Activated B cell treated with CpG ODN at 0.5 μM for 24 hours (primary cell): ENCODE measurements around the gene TMEM120B. TPM values are rescaled to one million over a fixed set of nuclear protein-coding genes. Genes with fewer than 3 reads are reported as not detected.

ENCODE experiments used
- ATAC-seq: fragments of 200-7000 bp; cut with Tn5 transposase; one replicate; pipeline ENCODE4 v1.10.0; 2021; ENCODE audit warnings: low read depth, mild to moderate bottlenecking, moderate library complexity
- CTCF ChIA-PET: fragments of 350-600 bp; sonication (Branson Sonifier 250); formaldehyde crosslinking; loops from one replicate; lab custom pipeline; 2021; ENCODE audit warnings: antibody characterized with exemption; lab: Charles Lee
- POLR2A ChIA-PET: fragments of 350-600 bp; sonication (Branson Sonifier 250); formaldehyde crosslinking; loops from one replicate; lab custom pipeline; 2021; ENCODE audit warnings: antibody characterized with exemption; lab: Charles Lee
- DNase-seq: peaks from one replicate; pipeline ENCODE4 v3.0.0; 2022
- H3K27ac Mint-ChIP-seq: one replicate; pipeline ENCODE4 v1.8.0; 2020; ENCODE audit warnings: mixed read lengths
- H3K27me3 Mint-ChIP-seq: one replicate; pipeline ENCODE4 v1.8.0; 2021; ENCODE audit warnings: mixed read lengths
- H3K36me3 Mint-ChIP-seq: one replicate; pipeline ENCODE4 v1.8.0; 2021; ENCODE audit warnings: low read depth, mixed read lengths
- H3K4me1 Mint-ChIP-seq: one replicate; pipeline ENCODE4 v1.8.0; 2021; ENCODE audit warnings: mixed read lengths
- H3K4me3 Mint-ChIP-seq: one replicate; pipeline ENCODE4 v1.8.0; 2020; ENCODE audit warnings: mild to moderate bottlenecking, mixed read lengths
- H3K9me3 Mint-ChIP-seq: one replicate; pipeline ENCODE4 v1.8.0; 2020; ENCODE audit warnings: mixed read lengths
- CTCF ChIP-seq: fragments of 200-600 bp; IDR thresholded peaks from one replicate; pipeline ENCODE4 v1.8.0; 2022; ENCODE audit warnings: antibody characterized with exemption, mild to moderate bottlenecking
- intact Hi-C: fragments of 100-400 bp; cut with micrococcal nuclease; formaldehyde crosslinking; loops from one replicate; pipeline ENCODE4 v1.15.1; 2024
- total RNA-seq: library from RNA; stranded (reverse); gene quantifications from 2 replicates; pipeline ENCODE4 v1.2.3, GENCODE V29; 2022

TMEM120B gene
- total RNA-seq, 1 donor from 2014 or later: 8.3 TPM

DNA sequence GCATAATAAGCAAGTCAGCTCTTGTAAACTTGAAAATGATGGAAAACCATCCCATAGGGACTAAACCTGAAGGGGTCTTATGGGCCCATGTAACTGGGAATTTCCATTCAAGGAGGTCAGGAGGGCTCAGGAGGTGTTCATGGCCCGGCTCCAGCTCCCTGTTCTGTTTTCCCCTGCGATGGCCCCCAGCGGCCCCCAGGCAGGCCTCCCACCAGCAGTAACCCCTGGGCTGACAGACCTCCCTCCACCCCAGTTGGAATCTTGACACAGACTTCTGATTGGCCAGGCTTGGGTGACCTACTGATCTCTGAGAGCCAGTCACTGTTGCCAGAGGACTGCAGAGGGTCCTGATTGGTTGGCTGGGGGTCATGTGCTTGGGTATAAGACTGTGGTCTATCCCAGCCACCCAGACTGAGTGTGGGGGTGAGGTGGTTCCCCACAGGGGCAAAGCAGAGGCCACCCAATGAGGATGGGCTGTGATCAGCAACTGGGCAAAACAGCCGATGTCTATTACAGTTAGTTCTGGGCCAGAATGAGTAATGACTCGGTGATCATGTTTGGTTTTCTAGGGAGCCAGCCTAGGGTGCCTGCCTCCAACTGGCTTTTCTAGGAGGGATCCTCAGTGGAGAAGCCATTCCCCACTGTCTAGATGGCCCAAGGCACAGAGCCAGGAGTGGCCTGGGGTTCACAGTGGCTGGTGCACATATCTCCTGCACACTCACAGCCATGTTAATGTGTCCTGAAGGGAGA is 53.9 kb downstream of the TMEM120B start:
- POLR2A ChIA-PET: interaction anchor here (0.6 kb wide), 1 partner anchor 61 kb away, joined by 3 read pairs; no protein-coding TSS in a partner anchor
- Mint-ChIP-seq H3K27me3 (no peaks in the 10 kb centered on the region), H3K4me3 (no peak overlapping the region), H3K4me1 (no peaks in the 10 kb centered on the region), H3K9me3 (no peaks in the 10 kb centered on the region), H3K27ac (no peak overlapping the region), H3K36me3 (no peaks in the 10 kb centered on the region)
- ATAC-seq: no peak
- intact Hi-C loops: no loop called here
- no peak for DNase-seq
- CTCF ChIA-PET: no interaction called here
- no peak for TF ChIP-seq CTCF

DNA sequence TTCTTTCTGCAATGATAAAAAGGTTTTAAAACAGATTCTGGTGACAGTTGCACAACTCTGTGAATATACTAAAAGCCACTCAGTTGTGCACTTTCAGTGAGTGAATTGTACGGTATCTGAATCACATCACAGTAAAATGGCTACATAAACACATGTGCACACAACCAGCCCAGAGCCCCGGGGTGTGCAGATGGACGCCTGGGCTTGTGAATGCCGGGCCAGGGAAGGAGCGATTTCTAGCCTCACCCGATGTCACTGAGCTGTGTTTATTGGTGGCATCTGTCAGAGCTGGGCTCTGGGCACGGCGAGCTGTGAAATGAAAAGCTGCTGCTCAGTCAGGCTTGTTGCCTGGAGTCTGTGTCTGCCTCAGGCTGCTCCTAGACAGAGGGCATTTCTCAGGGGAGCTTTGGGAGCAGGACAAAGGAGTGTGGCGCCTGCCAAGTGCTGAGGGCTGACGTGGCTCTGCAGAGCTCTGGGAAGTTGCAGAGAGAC is 55.0 kb downstream of the TMEM120B start:
- no peaks in the 10 kb centered on the region for H3K4me1 Mint-ChIP-seq
- no peak overlapping the region for H3K27ac Mint-ChIP-seq
- no peaks in the 10 kb centered on the region for H3K27me3 Mint-ChIP-seq
- intact Hi-C loops: no loop called here
- H3K4me3 Mint-ChIP-seq: no peak overlapping the region
- no peak for ATAC-seq
- CTCF ChIA-PET: no interaction called here
- no peaks in the 10 kb centered on the region for H3K36me3 Mint-ChIP-seq
- no peaks in the 10 kb centered on the region for H3K9me3 Mint-ChIP-seq
- no peak for DNase-seq
- POLR2A ChIA-PET: interaction anchor here (0.6 to 0.9 kb wide), 3 partner anchors 27 to 1183 kb away, joined by 3 to 4 read pairs (median 4); no protein-coding TSS in a partner anchor
- no peak for TF ChIP-seq CTCF

GRCh38 chr12:121769297-121769830 is 56.8 kb downstream of the TMEM120B start:
- H3K4me1 Mint-ChIP-seq: peaks cover 9% of the 10 kb centered on the region
- no peak overlapping the region for H3K4me3 Mint-ChIP-seq
- no peaks in the 10 kb centered on the region for H3K36me3 Mint-ChIP-seq
- no peak for ATAC-seq
- intact Hi-C loops: no loop called here
- no peaks in the 10 kb centered on the region for H3K9me3 Mint-ChIP-seq
- ChIA-PET POLR2A (interaction anchor here (0.7 to 1.2 kb wide), 2 partner anchors 24 to 25 kb away, joined by 3 to 4 read pairs; no protein-coding TSS in a partner anchor), CTCF (no interaction called here)
- no peak for TF ChIP-seq CTCF
- H3K27ac Mint-ChIP-seq: no peak overlapping the region
- no peaks in the 10 kb centered on the region for H3K27me3 Mint-ChIP-seq
- no peak for DNase-seq

DNA sequence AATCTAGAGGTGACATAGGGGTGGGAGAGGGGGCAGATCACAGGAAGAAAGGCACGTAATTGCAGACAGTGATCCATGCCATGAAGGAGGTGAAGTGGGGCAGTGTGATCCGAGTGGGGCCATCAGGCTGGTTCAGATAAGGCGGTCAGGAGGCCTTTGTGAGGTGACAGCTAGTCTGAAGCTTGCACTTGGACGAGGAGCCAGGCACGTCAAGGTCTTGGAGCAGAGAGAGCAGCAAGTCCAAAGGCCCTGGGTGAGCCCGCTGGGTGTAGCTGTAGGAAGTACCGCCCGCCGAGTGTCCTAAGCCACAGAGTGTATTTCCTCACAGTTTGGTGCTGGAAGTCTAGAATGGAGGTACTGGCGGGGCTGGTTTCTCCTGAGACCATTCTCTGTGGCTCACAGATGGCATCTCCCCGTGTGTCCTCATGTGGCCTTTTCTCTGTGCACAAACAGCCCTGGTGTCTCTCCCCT is 57.3 kb downstream of the TMEM120B start:
- Mint-ChIP-seq H3K27ac (no peak overlapping the region), H3K4me3 (no peak overlapping the region), H3K4me1 (peaks cover 9% of the 10 kb centered on the region), H3K27me3 (no peaks in the 10 kb centered on the region), H3K36me3 (no peaks in the 10 kb centered on the region), H3K9me3 (no peaks in the 10 kb centered on the region)
- no peak for DNase-seq
- ChIA-PET CTCF (no interaction called here), POLR2A (interaction anchor here (1.2 kb wide), 1 partner anchor 24 kb away, joined by 4 read pairs; no protein-coding TSS in a partner anchor)
- no peak for ATAC-seq
- no peak for TF ChIP-seq CTCF
- intact Hi-C loops: loop anchor here (5.0 kb wide), 2 partner anchors 143 to 278 kb away; partner anchors contain the start of gene ORAI1

DNA sequence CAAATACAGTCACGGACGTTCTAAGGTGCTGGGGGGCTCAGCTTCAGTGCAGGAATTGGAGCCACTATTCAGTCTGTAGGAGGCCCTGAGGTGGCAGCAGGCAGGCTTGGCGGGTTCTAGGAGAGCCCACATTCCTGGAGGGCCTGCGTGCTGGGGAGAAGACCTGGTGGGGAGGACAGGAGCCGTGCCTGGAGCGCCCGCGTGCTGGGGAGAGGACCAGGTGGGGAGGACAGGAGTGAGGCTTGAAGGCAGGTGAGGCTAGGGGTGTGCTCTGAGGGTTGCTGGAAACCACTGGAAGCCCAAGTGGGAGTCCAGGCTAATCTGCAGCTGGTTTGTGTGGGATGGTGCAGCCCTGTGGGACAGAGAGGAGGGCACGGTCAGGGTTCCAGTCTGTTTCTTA is 57.8 kb downstream of the TMEM120B start:
- TF ChIP-seq CTCF: no peak
- POLR2A ChIA-PET: no interaction called here
- CTCF ChIA-PET: no interaction called here
- DNase-seq (no peak), ATAC-seq (no peak)
- Mint-ChIP-seq H3K4me3 (no peak overlapping the region), H3K27ac (no peak overlapping the region), H3K9me3 (no peaks in the 10 kb centered on the region), H3K36me3 (no peaks in the 10 kb centered on the region), H3K4me1 (peaks cover 9% of the 10 kb centered on the region), H3K27me3 (no peaks in the 10 kb centered on the region)
- intact Hi-C loops: loop anchor here (5.0 kb wide), 2 partner anchors 143 to 278 kb away; partner anchors contain the start of gene ORAI1
